Activated T-cell treated with anti-CD3 and anti-CD28 coated beads, Interleukin-2, amount 50 U/mL, for 48 hours (primary cell): Measurements from ENCODE around the gene ATP5MC3.
A peak's percentile ranks its signal among the peaks of the same experiment; 100 is the strongest.

Experiments used
- DNase-seq, 2 experiments: peaks; one replicate each; pipeline ENCODE4 v3.0.0-alpha.2; 2020

Gene ATP5MC3

GRCh38 chr2:175181104-175181876 lies at the start of gene ATP5MC3:
Gene ATP5MC3, minus strand, starts transcription at chr2:175181710. Its CDS starts 317 bp downstream, at chr2:175181393.
- peak; percentile 94 for DNase-seq

DNA sequence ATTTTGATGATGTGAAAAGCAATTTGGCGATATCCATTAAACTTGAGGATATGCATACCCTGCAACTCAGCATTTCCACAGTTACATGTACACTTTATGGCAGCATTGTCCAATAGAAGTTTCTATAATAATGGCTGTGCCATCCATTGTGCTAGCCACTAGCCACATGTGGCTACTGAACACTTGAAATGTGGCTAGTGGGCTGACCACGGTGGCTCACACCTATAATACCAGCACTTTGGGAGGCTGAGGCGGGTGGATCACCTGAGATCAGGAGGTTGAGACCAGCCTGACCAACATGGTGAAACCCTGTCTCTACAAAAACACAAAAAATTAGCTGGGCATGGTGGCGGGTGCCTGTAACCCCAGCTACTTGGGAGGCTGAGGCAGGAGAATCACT lies 47.1 kb upstream of the ATP5MC3 start:
- peak in 1 of 2 experiments; percentile 28 for DNase-seq

- no peak for DNase-seq
Measured at GRCh38 chr2:175228179-175228578, 46.7 kb upstream of the ATP5MC3 start.

GRCh38 chr2:175227393-175227792 lies 45.9 kb upstream of the ATP5MC3 start:
- DNase-seq = no peak

- DNase-seq = no peak
Measured at GRCh38 chr2:175220075-175220474, 38.6 kb upstream of the ATP5MC3 start.

DNA sequence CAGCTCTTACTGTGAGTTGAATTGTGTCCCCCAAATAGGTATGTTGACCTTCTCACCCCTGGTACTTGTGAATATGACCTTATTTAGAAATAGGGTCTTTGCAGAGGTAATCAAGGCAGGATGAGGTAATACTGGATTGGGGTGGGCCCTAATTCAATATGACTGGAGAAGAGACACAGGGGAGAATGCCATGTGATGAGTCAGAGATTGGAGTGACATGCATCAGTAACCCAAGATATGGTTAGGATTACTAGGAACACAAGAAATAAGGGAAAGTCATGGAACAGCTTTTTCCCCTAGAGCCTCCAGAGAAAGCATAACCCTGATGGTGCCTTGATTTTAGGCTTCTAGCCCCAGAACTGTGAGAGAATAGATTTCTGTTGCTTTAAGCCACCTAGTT lies 37.0 kb upstream of the ATP5MC3 start:
- no peak for DNase-seq

- DNase-seq = no peak
Measured at GRCh38 chr2:175207741-175208438, 26.4 kb upstream of the ATP5MC3 start.

DNA sequence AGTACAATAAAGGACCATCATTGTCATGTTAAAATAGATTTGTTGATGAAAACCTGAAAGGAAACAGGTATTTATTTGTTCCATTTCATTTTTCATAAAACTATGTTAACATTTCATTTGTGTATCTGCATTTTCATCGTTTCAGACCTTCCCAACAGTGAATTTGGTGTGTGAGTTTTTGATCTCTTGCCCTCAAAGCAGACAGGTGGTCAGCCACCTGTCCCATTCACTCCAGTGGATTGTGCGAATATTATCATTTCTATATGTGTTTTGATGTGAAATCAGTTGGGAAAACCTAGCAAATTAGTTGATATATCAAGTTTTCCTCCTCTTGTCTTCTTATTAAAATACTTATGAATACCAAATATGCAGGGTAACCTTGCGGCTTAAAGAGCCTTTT lies 25.4 kb upstream of the ATP5MC3 start:
- DNase-seq = no peak

DNA sequence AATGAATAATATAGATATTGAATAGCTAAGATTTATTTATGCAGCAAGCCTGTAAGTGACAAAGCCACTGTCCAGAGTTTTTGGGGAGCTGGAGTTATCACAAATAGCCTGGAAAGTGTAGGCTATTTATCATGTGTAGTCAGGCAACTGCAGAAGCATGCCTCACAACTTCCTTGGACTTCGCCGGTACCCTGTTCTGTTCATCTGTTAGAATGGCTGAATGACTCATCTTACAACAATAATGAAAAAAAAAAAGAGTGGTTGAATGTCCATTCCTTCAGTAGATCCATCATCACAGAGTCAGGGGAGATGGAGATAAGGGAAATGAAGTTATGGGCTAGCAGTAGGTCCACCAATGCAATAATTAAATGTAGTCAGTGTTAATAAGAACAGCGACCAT lies 24.0 kb upstream of the ATP5MC3 start:
- no peak for DNase-seq

DNA sequence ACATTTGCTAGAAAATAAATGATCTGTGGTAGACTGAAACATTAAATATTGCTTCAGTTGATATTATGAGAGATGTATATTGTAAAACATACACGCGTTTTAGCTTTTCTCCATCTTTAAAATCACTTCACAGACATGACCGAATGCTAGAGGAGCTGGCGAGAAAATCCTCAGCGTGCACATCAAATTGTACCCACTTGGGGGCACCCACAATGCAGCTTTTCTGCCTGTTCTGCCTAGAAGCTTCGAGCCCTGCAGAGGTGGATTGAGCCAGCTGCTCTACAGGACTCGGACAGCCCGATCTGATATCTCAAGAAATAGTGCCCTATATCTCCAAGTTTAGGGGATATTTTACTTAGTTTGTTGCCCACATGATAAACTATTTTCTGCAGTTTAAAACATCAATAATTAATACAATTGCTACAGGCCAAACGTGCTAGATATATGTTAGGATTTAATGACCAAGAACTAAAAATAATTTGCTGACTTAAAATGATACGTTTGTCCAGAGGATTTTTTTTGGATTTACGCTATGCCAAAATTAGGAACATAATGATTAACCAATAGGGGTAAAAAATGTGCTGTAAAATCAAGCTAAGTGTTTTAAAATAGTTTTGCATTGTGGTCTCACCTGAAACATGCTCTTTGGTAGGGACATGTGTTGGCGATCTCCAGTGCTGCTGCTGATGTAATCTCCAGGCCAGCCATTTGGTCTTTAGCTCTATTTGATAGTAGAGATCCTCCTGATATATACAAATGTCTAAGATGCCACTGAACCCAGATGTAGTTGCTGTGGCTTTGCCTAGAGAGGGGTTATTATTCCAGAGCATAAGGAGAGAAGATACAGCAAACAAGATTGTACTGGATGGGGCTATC lies 22.3 kb upstream of the ATP5MC3 start:
- peak; percentile 61 to 70 for DNase-seq

DNA sequence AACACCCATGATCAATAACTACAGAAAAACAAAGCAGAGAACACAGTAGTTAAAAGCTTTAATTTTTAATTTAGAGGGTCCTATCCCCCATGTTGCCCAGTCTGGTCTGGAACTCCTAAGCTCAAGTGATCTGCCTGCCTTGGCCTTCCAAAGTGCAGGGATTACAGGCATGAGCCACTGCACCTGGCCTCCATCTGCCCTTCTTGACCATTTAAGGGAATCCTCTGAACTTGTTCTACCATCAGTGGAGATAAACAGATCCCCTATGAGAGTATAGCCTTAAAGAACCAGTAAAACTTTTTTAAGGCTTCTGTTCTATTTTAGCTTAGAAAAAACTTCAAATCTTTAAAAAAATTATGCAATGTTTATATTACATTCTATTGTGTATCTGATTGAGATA lies 13.5 kb upstream of the ATP5MC3 start:
- DNase-seq = no peak

GRCh38 chr2:175188761-175189160 lies 7.3 kb upstream of the ATP5MC3 start:
- DNase-seq = no peak

GRCh38 chr2:175187378-175187777 lies 5.9 kb upstream of the ATP5MC3 start:
- DNase-seq = no peak

GRCh38 chr2:175183674-175184073 lies 2.2 kb upstream of the ATP5MC3 start:
- no peak for DNase-seq

- DNase-seq = no peak
Measured at GRCh38 chr2:175181877-175182308, 383 bp upstream of the ATP5MC3 start.

DNA sequence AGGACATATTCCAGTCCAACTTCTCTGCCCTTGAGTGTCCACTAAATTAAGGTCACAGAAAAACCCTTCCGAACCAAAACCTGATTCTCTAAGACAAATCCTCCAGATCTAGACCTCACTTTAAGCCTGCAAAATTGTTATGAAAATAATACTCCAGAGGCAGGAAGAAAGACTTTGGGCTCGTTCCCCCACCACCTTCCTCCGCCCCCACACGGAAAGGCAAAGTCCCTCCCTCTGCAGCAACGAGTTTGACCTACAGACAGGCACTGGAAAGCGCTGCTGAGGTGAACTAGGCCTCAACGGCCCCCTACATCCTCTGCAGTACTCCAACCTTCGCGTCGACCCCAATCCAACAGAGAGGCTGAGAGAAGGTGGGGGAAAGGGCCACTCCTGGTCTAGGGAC lies 808 bp downstream of the ATP5MC3 start:
- DNase-seq = peak in 1 of 2 experiments; percentile 77

DNA sequence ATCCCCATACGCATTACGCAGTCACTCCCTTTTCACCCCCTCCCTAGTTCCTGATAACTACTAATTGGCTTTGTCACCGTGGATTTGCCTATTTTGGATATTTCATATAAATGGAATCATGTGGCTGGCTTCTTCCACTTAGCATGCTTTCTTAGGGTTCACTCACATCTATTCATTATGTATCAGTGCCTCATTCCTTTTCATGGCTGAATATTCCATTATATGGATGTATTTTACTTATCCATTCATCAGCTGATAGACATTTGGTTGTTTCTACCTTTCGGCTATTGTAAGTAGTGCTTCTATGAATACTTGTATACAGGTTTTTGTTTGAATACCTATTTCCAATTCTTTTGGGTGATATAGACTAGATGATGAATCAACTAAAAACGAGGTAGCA lies 4.9 kb downstream of the ATP5MC3 start:
- no peak for DNase-seq

DNA sequence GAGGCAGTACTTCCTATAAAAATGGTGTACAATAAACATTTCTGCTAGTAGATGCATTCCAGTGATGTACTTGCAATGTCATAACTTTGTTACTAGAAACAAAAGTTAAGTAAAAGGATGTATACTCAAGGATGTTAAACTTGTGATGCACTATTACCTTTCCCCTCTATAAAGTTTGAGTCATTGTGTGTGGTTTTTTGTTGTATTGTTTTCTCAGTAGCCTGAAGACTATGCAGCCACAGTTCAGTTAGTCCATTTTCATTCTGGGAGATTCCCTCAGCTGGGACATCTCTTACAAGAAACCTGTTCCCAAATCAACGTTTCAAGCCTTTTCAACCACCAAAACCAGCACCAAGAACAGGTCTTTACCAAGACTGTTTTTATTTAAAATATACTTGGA lies 5.6 kb downstream of the ATP5MC3 start:
- no peak for DNase-seq

- DNase-seq = no peak
Measured at GRCh38 chr2:175175320-175175719, 6.2 kb downstream of the ATP5MC3 start.

- DNase-seq = no peak
Measured at GRCh38 chr2:175170659-175171304, 10.7 kb downstream of the ATP5MC3 start.

GRCh38 chr2:175169191-175169590 lies 12.3 kb downstream of the ATP5MC3 start:
- no peak for DNase-seq

DNA sequence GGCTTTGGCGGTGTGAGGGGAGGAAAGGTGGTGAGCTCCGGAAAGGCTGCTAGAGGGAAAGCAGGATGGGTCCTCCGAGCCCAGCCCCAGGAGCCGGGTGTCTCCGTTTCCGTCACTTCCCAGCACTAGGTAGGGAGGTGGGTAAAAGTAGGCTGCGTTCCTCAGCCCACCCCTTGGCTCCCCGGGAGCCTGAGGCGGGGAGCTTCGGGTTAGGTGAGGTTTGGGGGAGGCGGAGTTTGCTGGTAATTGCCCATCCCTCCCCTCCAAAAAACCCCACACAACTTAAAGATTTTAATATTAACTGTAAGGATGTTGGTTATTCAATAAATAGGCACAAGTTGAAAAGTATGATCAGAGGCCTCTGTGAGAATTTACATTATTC lies 13.0 kb downstream of the ATP5MC3 start:
- DNase-seq = no peak
